OCI-LY7 (cell line): Measurements from ENCODE around the gene UBA5.

Experiments
- EZH2phosphoT487 ChIP-seq: fragments of 200-600 bp; sonication (generic); IDR thresholded peaks from 2 replicates; pipeline ENCODE4 v1.6.1; 2018; ENCODE audit warnings: low read depth, borderline replicate concordance, mild to moderate bottlenecking, mixed run types, antibody characterized with exemption, low read length, moderate library complexity, mixed read lengths
- TF ChIP-seq, protein P1 (sequence below): fragments of 200-600 bp; sonication (generic); conservative IDR thresholded peaks from 2 replicates; pipeline ENCODE4 v1.5.1; 2014; ENCODE audit warnings: mild to moderate bottlenecking, antibody characterized with exemption, low read length, moderate library complexity, mixed read lengths

DNA sequence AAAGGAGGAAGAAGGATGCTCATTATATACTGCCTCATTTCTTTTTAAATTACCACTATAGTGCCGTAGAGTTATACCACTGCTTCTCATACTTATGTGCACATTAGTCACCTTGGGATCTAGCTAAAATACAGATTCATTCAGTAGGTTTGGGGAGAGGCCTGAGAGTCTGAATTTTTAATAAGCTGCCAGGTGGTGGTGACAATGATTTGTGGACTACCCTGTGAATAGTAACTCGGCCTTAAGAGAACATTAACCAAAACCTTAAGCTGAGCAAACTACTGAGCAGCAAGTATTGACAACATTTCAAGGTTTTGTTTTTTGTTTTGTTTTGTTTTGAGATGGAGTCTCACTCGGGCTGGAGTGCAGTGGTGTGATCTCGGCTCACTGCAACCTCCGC lies 19.8 kb downstream of the UBA5 start:
- TF ChIP-seq EZH2phosphoT487, result no peak
- TF ChIP-seq, protein P1, sequence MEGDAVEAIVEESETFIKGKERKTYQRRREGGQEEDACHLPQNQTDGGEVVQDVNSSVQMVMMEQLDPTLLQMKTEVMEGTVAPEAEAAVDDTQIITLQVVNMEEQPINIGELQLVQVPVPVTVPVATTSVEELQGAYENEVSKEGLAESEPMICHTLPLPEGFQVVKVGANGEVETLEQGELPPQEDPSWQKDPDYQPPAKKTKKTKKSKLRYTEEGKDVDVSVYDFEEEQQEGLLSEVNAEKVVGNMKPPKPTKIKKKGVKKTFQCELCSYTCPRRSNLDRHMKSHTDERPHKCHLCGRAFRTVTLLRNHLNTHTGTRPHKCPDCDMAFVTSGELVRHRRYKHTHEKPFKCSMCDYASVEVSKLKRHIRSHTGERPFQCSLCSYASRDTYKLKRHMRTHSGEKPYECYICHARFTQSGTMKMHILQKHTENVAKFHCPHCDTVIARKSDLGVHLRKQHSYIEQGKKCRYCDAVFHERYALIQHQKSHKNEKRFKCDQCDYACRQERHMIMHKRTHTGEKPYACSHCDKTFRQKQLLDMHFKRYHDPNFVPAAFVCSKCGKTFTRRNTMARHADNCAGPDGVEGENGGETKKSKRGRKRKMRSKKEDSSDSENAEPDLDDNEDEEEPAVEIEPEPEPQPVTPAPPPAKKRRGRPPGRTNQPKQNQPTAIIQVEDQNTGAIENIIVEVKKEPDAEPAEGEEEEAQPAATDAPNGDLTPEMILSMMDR, result no peak
